SH-SY5Y (cell line): ENCODE measurements around the gene FAM120A.

Source experiments
- GATA2 ChIP-seq: IDR thresholded peaks from 2 replicates; pipeline ENCODE4 v1.6.1; 2011; ENCODE audit warnings: mild to moderate bottlenecking, low read depth, low read length
- GATA3 ChIP-seq: IDR thresholded peaks from 2 replicates; pipeline ENCODE4 v1.6.1; 2011; ENCODE audit warnings: low read depth, mild to moderate bottlenecking, low read length, moderate library complexity

- TF ChIP-seq GATA3 (no peak), GATA2 (no peak)
Measured at GRCh38 chr9:93413530-93413929, 38.0 kb upstream of the FAM120A start.
